H9 (cell line): ENCODE data around the gene HBP1. TPM values are rescaled to one million over a fixed set of nuclear protein-coding genes. Genes with fewer than 3 reads are reported as not detected.

Experiments
- DNase-seq: peaks from one replicate; pipeline ENCODE4 v3.0.0-alpha.2; 2017
- H2AFZ ChIP-seq: one replicate; pipeline ENCODE4 v1.6.1; 2013; ENCODE audit warnings: mild to moderate bottlenecking, low read length, control low read depth, moderate library complexity
- H2AK5ac ChIP-seq: 2 replicates; pipeline ENCODE4 v1.6.1; 2013; ENCODE audit warnings: low read length, control low read depth, mixed read lengths; ENCODE audit not compliant: insufficient read length
- H2BK120ac ChIP-seq: one replicate; pipeline ENCODE4 v1.6.1; 2013; ENCODE audit warnings: low read depth, mild to moderate bottlenecking, low read length, control low read depth, inconsistent platforms; ENCODE audit not compliant: poor library complexity, severe bottlenecking
- H2BK12ac ChIP-seq: 2 replicates; pipeline ENCODE4 v1.6.1; 2013; ENCODE audit warnings: low read length, control low read depth, mixed read lengths, low read depth; ENCODE audit not compliant: insufficient read length
- H2BK15ac ChIP-seq: 2 replicates; pipeline ENCODE4 v1.6.1; 2013; ENCODE audit warnings: low read depth, low read length, control low read depth
- H2BK20ac ChIP-seq: one replicate; pipeline ENCODE4 v1.6.1; 2013; ENCODE audit warnings: low read depth, mild to moderate bottlenecking, low read length, control low read depth, inconsistent platforms; ENCODE audit not compliant: poor library complexity, severe bottlenecking
- H2BK5ac ChIP-seq: 2 replicates; pipeline ENCODE4 v1.6.1; 2013; ENCODE audit warnings: low read length, control low read depth, mixed read lengths; ENCODE audit not compliant: insufficient read length
- H3K14ac ChIP-seq: 2 replicates; pipeline ENCODE4 v1.6.1; 2013; ENCODE audit warnings: low read length, control low read depth; ENCODE audit not compliant: insufficient read depth
- H3K18ac ChIP-seq: 2 replicates; pipeline ENCODE4 v1.6.1; 2013; ENCODE audit warnings: low read depth, mild to moderate bottlenecking, mixed read lengths, low read length, control low read depth; ENCODE audit not compliant: insufficient read length
- H3K23ac ChIP-seq: 2 replicates; pipeline ENCODE4 v1.6.1; 2013; ENCODE audit warnings: low read length, control low read depth, mixed read lengths, low read depth; ENCODE audit not compliant: insufficient read length
- H3K23me2 ChIP-seq: 2 replicates; pipeline ENCODE4 v1.6.1; 2013; ENCODE audit warnings: low read depth, mild to moderate bottlenecking, mixed read lengths, low read length, control low read depth; ENCODE audit not compliant: insufficient read length, poor library complexity, severe bottlenecking
- H3K27ac ChIP-seq: 2 replicates; pipeline ENCODE4 v1.5.1; 2013; ENCODE audit warnings: low read length, control low read depth, mixed read lengths, low read depth; ENCODE audit not compliant: insufficient read length
- H3K27me3 ChIP-seq: 2 replicates; pipeline ENCODE4 v1.6.1; 2013; ENCODE audit warnings: low read length, control low read depth, inconsistent platforms; ENCODE audit not compliant: insufficient read depth
- H3K4ac ChIP-seq: 2 replicates; pipeline ENCODE4 v1.6.1; 2013; ENCODE audit warnings: low read depth, mild to moderate bottlenecking, control low read depth, inconsistent platforms, low read length, moderate library complexity
- H3K4me1 ChIP-seq: 2 replicates; pipeline ENCODE4 v1.6.1; 2013; ENCODE audit warnings: low read length, control low read depth, inconsistent platforms; ENCODE audit not compliant: insufficient read depth
- H3K4me2 ChIP-seq: 2 replicates; pipeline ENCODE4 v1.6.1; 2013; ENCODE audit warnings: low read length, control low read depth, mixed read lengths; ENCODE audit not compliant: insufficient read length, insufficient read depth
- H3K56ac ChIP-seq: 2 replicates; pipeline ENCODE4 v1.6.1; 2013; ENCODE audit warnings: low read depth, mild to moderate bottlenecking, mixed read lengths, low read length, control low read depth; ENCODE audit not compliant: insufficient read length
- H3K79me1 ChIP-seq: 2 replicates; pipeline ENCODE4 v1.6.1; 2013; ENCODE audit warnings: low read depth, mild to moderate bottlenecking, moderate library complexity, low read length, control low read depth, inconsistent platforms; ENCODE audit not compliant: insufficient read depth, poor library complexity, severe bottlenecking
- H3K79me2 ChIP-seq: 2 replicates; pipeline ENCODE4 v1.6.1; 2013; ENCODE audit warnings: low read length, control low read depth, inconsistent platforms; ENCODE audit not compliant: insufficient read depth
- H3K9ac ChIP-seq: 2 replicates; pipeline ENCODE4 v1.6.1; 2013; ENCODE audit warnings: low read length, control low read depth, mixed read lengths; ENCODE audit not compliant: insufficient read length; ENCODE audit errors: extremely low read depth
- H3K9me3 ChIP-seq: one replicate; pipeline ENCODE4 v1.6.1; 2013; ENCODE audit warnings: low read depth, low read length, inconsistent platforms; ENCODE audit not compliant: control insufficient read depth
- H3T11ph ChIP-seq: one replicate; pipeline ENCODE4 v1.6.1; 2013; ENCODE audit warnings: mild to moderate bottlenecking, low read length, control low read depth, inconsistent platforms
- H4K20me1 ChIP-seq: one replicate; pipeline ENCODE4 v1.6.1; 2013; ENCODE audit not compliant: control insufficient read depth, insufficient read length, insufficient read depth
- H4K5ac ChIP-seq: 2 replicates; pipeline ENCODE4 v1.6.1; 2013; ENCODE audit warnings: low read depth, mild to moderate bottlenecking, mixed read lengths, low read length, control low read depth; ENCODE audit not compliant: insufficient read length
- H4K8ac ChIP-seq: replicated peaks from 2 replicates; pipeline ENCODE4 v1.6.1; 2013; ENCODE audit warnings: low read length, control low read depth, mixed read lengths, low read depth; ENCODE audit not compliant: insufficient read length
- H4K91ac ChIP-seq: 2 replicates; pipeline ENCODE4 v1.6.1; 2013; ENCODE audit warnings: low read depth, mild to moderate bottlenecking, moderate library complexity, mixed read lengths, low read length, control low read depth; ENCODE audit not compliant: insufficient read length
- H3K27ac Mint-ChIP-seq, 3 experiments: 2 replicates in 2 of 3; 3 replicates in 1 of 3; pipeline ENCODE4 v1.8.0; 2020 to 2021; ENCODE audit warnings: mixed read lengths in 3 of 3, mild to moderate bottlenecking in 1 of 3, moderate library complexity in 1 of 3
- H3K27me3 Mint-ChIP-seq: 2 replicates; pipeline ENCODE4 v1.8.0; 2021; ENCODE audit warnings: low read depth, mild to moderate bottlenecking, moderate library complexity, mixed read lengths
- H3K36me3 Mint-ChIP-seq, 3 experiments: 2 replicates in 2 of 3; 3 replicates in 1 of 3; pipeline ENCODE4 v1.8.0; 2020 to 2021; ENCODE audit warnings: low read depth in 3 of 3, mixed read lengths in 3 of 3; ENCODE audit not compliant: insufficient read depth in 1 of 3
- H3K4me1 Mint-ChIP-seq, 2 experiments: 2 replicates each; pipeline ENCODE4 v1.8.0; 2020; ENCODE audit warnings: mixed read lengths in 2 of 2
- H3K4me3 Mint-ChIP-seq, 2 experiments: 2 replicates in 1 of 2; 3 replicates in 1 of 2; pipeline ENCODE4 v1.8.0; 2020 to 2021; ENCODE audit warnings: mild to moderate bottlenecking in 2 of 2, mixed read lengths in 2 of 2, moderate library complexity in 1 of 2
- H3K9me3 Mint-ChIP-seq, 2 experiments: 2 replicates in 1 of 2; 3 replicates in 1 of 2; pipeline ENCODE4 v1.8.0; 2020; ENCODE audit warnings: mild to moderate bottlenecking in 2 of 2, mixed read lengths in 2 of 2, moderate library complexity in 1 of 2
- WGBS: extraction: QIAGEN DNeasy Blood & Tissue Kit; methylation state at CpG from one replicate; pipeline ENCODE4 v1.1.7; 2013; ENCODE audit warnings: missing lambda C conversion rate, low lambda C conversion rate, mixed read lengths; ENCODE audit not compliant: insufficient read length; ENCODE audit errors: extremely low coverage; 5-methylcytosine and 5-hydroxymethylcytosine counted together
- total RNA-seq: library from RNA; stranded (reverse); gene quantifications from 2 replicates; pipeline ENCODE4 v1.2.1, GENCODE V29; 2021
- TF ChIP-seq, protein P1 (sequence below): fragments of 200-600 bp; sonication (generic); conservative IDR thresholded peaks from 3 replicates; pipeline ENCODE4 v1.8.0; 2021; ENCODE audit warnings: antibody characterized with exemption, mild to moderate bottlenecking

HBP1 gene
- total RNA-seq, 1 experiment from 2014 or later, result 27.6 TPM

DNA sequence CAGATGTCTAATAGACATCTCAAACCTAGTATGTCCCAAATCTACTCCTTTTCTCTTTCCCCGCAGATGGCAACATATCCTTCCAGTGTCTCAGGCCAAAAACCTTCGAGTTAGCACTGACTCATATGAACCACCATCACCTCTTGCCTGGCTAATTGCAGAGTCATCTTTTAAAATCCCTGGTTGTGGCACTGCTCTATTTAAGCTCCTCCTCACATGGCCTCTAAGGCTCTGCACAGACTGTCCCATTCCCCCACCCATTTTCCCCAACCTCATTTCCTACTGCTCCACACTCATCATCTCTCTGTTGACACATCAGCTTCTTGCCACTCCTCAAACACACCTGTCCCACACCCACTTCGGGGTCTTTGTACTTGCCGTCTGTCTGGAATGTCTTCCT is 16.8 kb upstream of the HBP1 start:
- Histone ChIP-seq H4K8ac (no peak overlapping the region), H3K27ac (no peak overlapping the region), H3K4me1 (no peaks in the 10 kb centered on the region), H3K23me2 (no peaks in the 10 kb centered on the region), H2BK20ac (no peak overlapping the region), H3K23ac (no peak overlapping the region), H2BK120ac (no peak overlapping the region), H3K27me3 (no peaks in the 10 kb centered on the region), H3K9me3 (no peaks in the 10 kb centered on the region), H3K9ac (no peak overlapping the region), H3K79me2 (no peaks in the 10 kb centered on the region), H4K20me1 (no peaks in the 10 kb centered on the region), H3K4ac (no peak overlapping the region), H3K56ac (no peak overlapping the region), H4K91ac (no peak overlapping the region), H3T11ph (no peak overlapping the region), H4K5ac (no peak overlapping the region), H2BK12ac (no peak overlapping the region), H2AFZ (no peak overlapping the region), H2BK15ac (no peak overlapping the region), H3K14ac (no peak overlapping the region), H2AK5ac (no peak overlapping the region), H3K4me2 (no peak overlapping the region), H2BK5ac (no peak overlapping the region), H3K79me1 (no peaks in the 10 kb centered on the region), H3K18ac (no peak overlapping the region)
- no peaks in the 10 kb centered on the region for H3K27me3 Mint-ChIP-seq
- WGBS, result no CpG with 5 or more reads among the region's 4 CpGs
- DNase-seq, result no peak
- H3K4me1 Mint-ChIP-seq, result peaks cover 14 to 19% of the 10 kb centered on the region in 2 experiments
- H3K9me3 Mint-ChIP-seq, result no peaks in the 10 kb centered on the region; a peak in 1 of 5 replicates
- no peak overlapping the region for H3K4me3 Mint-ChIP-seq
- peaks cover 2 to 20% (median 9%) of the 10 kb centered on the region in 3 experiments; a peak in 6 of 7 replicates for H3K36me3 Mint-ChIP-seq
- H3K27ac Mint-ChIP-seq, result peak overlapping the region; percentile 4 to 64 (median 13); a peak in 3 of 7 replicates
- TF ChIP-seq, protein P1, sequence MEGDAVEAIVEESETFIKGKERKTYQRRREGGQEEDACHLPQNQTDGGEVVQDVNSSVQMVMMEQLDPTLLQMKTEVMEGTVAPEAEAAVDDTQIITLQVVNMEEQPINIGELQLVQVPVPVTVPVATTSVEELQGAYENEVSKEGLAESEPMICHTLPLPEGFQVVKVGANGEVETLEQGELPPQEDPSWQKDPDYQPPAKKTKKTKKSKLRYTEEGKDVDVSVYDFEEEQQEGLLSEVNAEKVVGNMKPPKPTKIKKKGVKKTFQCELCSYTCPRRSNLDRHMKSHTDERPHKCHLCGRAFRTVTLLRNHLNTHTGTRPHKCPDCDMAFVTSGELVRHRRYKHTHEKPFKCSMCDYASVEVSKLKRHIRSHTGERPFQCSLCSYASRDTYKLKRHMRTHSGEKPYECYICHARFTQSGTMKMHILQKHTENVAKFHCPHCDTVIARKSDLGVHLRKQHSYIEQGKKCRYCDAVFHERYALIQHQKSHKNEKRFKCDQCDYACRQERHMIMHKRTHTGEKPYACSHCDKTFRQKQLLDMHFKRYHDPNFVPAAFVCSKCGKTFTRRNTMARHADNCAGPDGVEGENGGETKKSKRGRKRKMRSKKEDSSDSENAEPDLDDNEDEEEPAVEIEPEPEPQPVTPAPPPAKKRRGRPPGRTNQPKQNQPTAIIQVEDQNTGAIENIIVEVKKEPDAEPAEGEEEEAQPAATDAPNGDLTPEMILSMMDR, result no peak
